ENCODE measurements around the gene EPHB1. TPM values are rescaled to one million over a fixed set of nuclear protein-coding genes. Genes with fewer than 3 reads are reported as not detected.

EPHB1 gene
- total RNA-seq, 1 donor from 2014 or later = 16.3 TPM

GRCh38 chr3:134854254-134854653 lies 59.2 kb downstream of the EPHB1 start:
- Mint-ChIP-seq H3K4me3 (ENCODE audit: unreplicated experiment) (no peak overlapping the region), H3K9me3 (ENCODE audit: unreplicated experiment) (peaks cover 2% of the 10 kb centered on the region), H3K4me1 (ENCODE audit: low read depth, unreplicated experiment) (peaks cover 2% of the 10 kb centered on the region)

GRCh38 chr3:134857356-134857755 lies 62.3 kb downstream of the EPHB1 start:
- Mint-ChIP-seq H3K4me1 (ENCODE audit: low read depth, unreplicated experiment) (peaks cover 16% of the 10 kb centered on the region), H3K36me3 (ENCODE audit: unreplicated experiment) (peaks cover 5% of the 10 kb centered on the region), H3K27me3 (ENCODE audit: unreplicated experiment) (peaks cover 4% of the 10 kb centered on the region), H3K9me3 (ENCODE audit: unreplicated experiment) (peaks cover 3% of the 10 kb centered on the region), H3K27ac (ENCODE audit: unreplicated experiment) (no peak overlapping the region), H3K4me3 (ENCODE audit: unreplicated experiment) (no peak overlapping the region)
- TF ChIP-seq CTCF (IDR thresholded peaks at IDR 0.05; ENCODE audit: partially characterized antibody, unreplicated experiment) = no peak
- DNase-seq = no peak

More at GRCh38 chr3:134854254-134854653, 59.2 kb downstream of the EPHB1 start:
- no peak for TF ChIP-seq CTCF (IDR thresholded peaks at IDR 0.05; ENCODE audit: partially characterized antibody, unreplicated experiment)
- no peak for DNase-seq
- no peak overlapping the region for H3K27ac Mint-ChIP-seq (ENCODE audit: unreplicated experiment)
- H3K27me3 Mint-ChIP-seq (ENCODE audit: unreplicated experiment) = peaks cover 4% of the 10 kb centered on the region
- H3K36me3 Mint-ChIP-seq (ENCODE audit: unreplicated experiment) = peaks cover 6% of the 10 kb centered on the region

- peaks cover 3% of the 10 kb centered on the region for H3K9me3 Mint-ChIP-seq (ENCODE audit: unreplicated experiment)
- peaks cover 16% of the 10 kb centered on the region for H3K4me1 Mint-ChIP-seq (ENCODE audit: low read depth, unreplicated experiment)
- no peak overlapping the region for H3K4me3 Mint-ChIP-seq (ENCODE audit: unreplicated experiment)
- peaks cover 5% of the 10 kb centered on the region for H3K36me3 Mint-ChIP-seq (ENCODE audit: unreplicated experiment)
- DNase-seq = no peak
- H3K27me3 Mint-ChIP-seq (ENCODE audit: unreplicated experiment) = peaks cover 4% of the 10 kb centered on the region
- H3K27ac Mint-ChIP-seq (ENCODE audit: unreplicated experiment) = no peak overlapping the region
- TF ChIP-seq CTCF (IDR thresholded peaks at IDR 0.05; ENCODE audit: partially characterized antibody, unreplicated experiment) = no peak
Measured at GRCh38 chr3:134857776-134858362, 62.8 kb downstream of the EPHB1 start.

GRCh38 chr3:134858441-134859035 lies 63.5 kb downstream of the EPHB1 start:
- Mint-ChIP-seq H3K4me3 (ENCODE audit: unreplicated experiment) (no peak overlapping the region), H3K4me1 (ENCODE audit: low read depth, unreplicated experiment) (peaks cover 16% of the 10 kb centered on the region), H3K27ac (ENCODE audit: unreplicated experiment) (no peak overlapping the region), H3K9me3 (ENCODE audit: unreplicated experiment) (peaks cover 3% of the 10 kb centered on the region), H3K36me3 (ENCODE audit: unreplicated experiment) (peaks cover under 1% of the 10 kb centered on the region), H3K27me3 (ENCODE audit: unreplicated experiment) (peaks cover 4% of the 10 kb centered on the region)
- no peak for DNase-seq
- TF ChIP-seq CTCF (IDR thresholded peaks at IDR 0.05; ENCODE audit: partially characterized antibody, unreplicated experiment) = no peak

GRCh38 chr3:134859341-134859740 lies 64.3 kb downstream of the EPHB1 start:
- no peak overlapping the region for H3K4me3 Mint-ChIP-seq (ENCODE audit: unreplicated experiment)
- H3K27me3 Mint-ChIP-seq (ENCODE audit: unreplicated experiment) = peaks cover 4% of the 10 kb centered on the region
- TF ChIP-seq CTCF (IDR thresholded peaks at IDR 0.05; ENCODE audit: partially characterized antibody, unreplicated experiment) = no peak
- no peak for DNase-seq
- H3K27ac Mint-ChIP-seq (ENCODE audit: unreplicated experiment) = no peak overlapping the region
- H3K9me3 Mint-ChIP-seq (ENCODE audit: unreplicated experiment) = peaks cover 3% of the 10 kb centered on the region
- no peaks in the 10 kb centered on the region for H3K36me3 Mint-ChIP-seq (ENCODE audit: unreplicated experiment)
- peaks cover 16% of the 10 kb centered on the region for H3K4me1 Mint-ChIP-seq (ENCODE audit: low read depth, unreplicated experiment)

All from glutamatergic neuron (in vitro differentiated cells).